ENCODE measurements around the gene RRM1.

GRCh38 chr11:4125141-4125540 lies 30.5 kb downstream of the RRM1 start:
- TF ChIP-seq CTCF (conservative IDR thresholded peaks at IDR 0.05) (no peak), EZH2 (IDR thresholded peaks at IDR 0.05; ENCODE audit: low read depth) (no peak)
